H1 (cell line): ENCODE results near the gene OSCAR. TPM values are rescaled to one million over a fixed set of nuclear protein-coding genes. Genes with fewer than 3 reads are reported as not detected.

Experiments used
- CTCF ChIA-PET: fragments of 300-600 bp; sonication (Branson Sonifier 250); formaldehyde crosslinking; loops from one replicate; lab custom pipeline; 2021; ENCODE audit not compliant: partially characterized antibody; lab: Charles Lee
- POLR2A ChIA-PET: fragments of 300-600 bp; sonication (Branson Sonifier 250); formaldehyde crosslinking; loops from one replicate; lab custom pipeline; 2021; ENCODE audit warnings: inconsistent platforms; ENCODE audit not compliant: partially characterized antibody; lab: Charles Lee
- DNase-seq, 2 experiments: peaks; one replicate each; pipeline versions ENCODE4 v3.0.0 to v3.0.0-alpha.2; 2010 to 2022; ENCODE audit warnings: low spot score in 2 of 2, low read depth in 1 of 2, mixed read lengths in 1 of 2
- FAIRE-seq: peaks from 2 replicates; lab custom pipeline; 2011; peaks lifted over from hg19 to GRCh38; lab: Jason Lieb, UNC
- H2AFZ ChIP-seq: 2 replicates; pipeline ENCODE4 v1.8.1; 2012; ENCODE audit warnings: low read length, inconsistent platforms
- H2AK5ac ChIP-seq: 2 replicates; pipeline ENCODE4 v1.6.1; 2013; ENCODE audit warnings: low read depth, low read length
- H2BK120ac ChIP-seq: replicated peaks from 2 replicates; pipeline ENCODE3; 2013; ENCODE audit warnings: low read depth, low read length, inconsistent platforms
- H2BK12ac ChIP-seq: 2 replicates; pipeline ENCODE4 v1.6.1; 2013; ENCODE audit warnings: low read depth, low read length
- H2BK15ac ChIP-seq: 2 replicates; pipeline ENCODE4 v1.6.1; 2013; ENCODE audit warnings: low read length
- H2BK20ac ChIP-seq: 2 replicates; pipeline ENCODE4 v1.6.1; 2013; ENCODE audit warnings: low read length
- H2BK5ac ChIP-seq: 2 replicates; pipeline ENCODE4 v1.6.1; 2013; ENCODE audit warnings: low read depth, low read length
- H3K14ac ChIP-seq: 2 replicates; pipeline ENCODE4 v1.6.1; 2013; ENCODE audit warnings: inconsistent platforms; ENCODE audit not compliant: insufficient read length
- H3K18ac ChIP-seq: 2 replicates; pipeline ENCODE4 v1.6.1; 2013; ENCODE audit warnings: low read length; ENCODE audit errors: extremely low read depth
- H3K23ac ChIP-seq: 2 replicates; pipeline ENCODE4 v1.6.1; 2013; ENCODE audit warnings: inconsistent platforms; ENCODE audit not compliant: insufficient read length
- H3K23me2 ChIP-seq: 2 replicates; pipeline ENCODE4 v1.6.1; 2013; ENCODE audit warnings: low read depth, low read length
- H3K27ac ChIP-seq: 2 replicates; pipeline ENCODE4 v1.6.1; 2011; ENCODE audit warnings: low read depth, low read length, inconsistent platforms
- H3K27me3 ChIP-seq, 4 experiments: replicated peaks in 1 of 4; 1 replicate in 1 of 4; 2 replicates in 3 of 4; pipeline versions ENCODE4 v1.6.1 to v1.8.1; 2011 to 2013; ENCODE audit warnings: low read length in 3 of 4, mild to moderate bottlenecking in 3 of 4, inconsistent platforms in 2 of 4, mixed read lengths in 2 of 4, moderate library complexity in 1 of 4; ENCODE audit not compliant: control insufficient read depth in 3 of 4, insufficient read depth in 3 of 4; ENCODE audit errors: extremely low read depth in 1 of 4
- H3K36me3 ChIP-seq, 4 experiments: 2 replicates each; pipeline versions ENCODE4 v1.6.1 to v1.8.1; 2011 to 2013; ENCODE audit warnings: mild to moderate bottlenecking in 4 of 4, low read length in 3 of 4, moderate library complexity in 2 of 4, control low read depth in 1 of 4, inconsistent platforms in 1 of 4; ENCODE audit not compliant: insufficient read depth in 4 of 4, control insufficient read depth in 2 of 4
- H3K4ac ChIP-seq: replicated peaks from 2 replicates; pipeline ENCODE3; 2013; ENCODE audit warnings: low read length, low read depth, mixed read lengths, inconsistent platforms; ENCODE audit not compliant: insufficient read length
- H3K4me1 ChIP-seq, 4 experiments: replicated peaks in 1 of 4; 1 replicate in 1 of 4; 2 replicates in 3 of 4; pipeline versions ENCODE4 v1.6.1 to v1.8.1; 2011 to 2013; ENCODE audit warnings: low read length in 3 of 4, inconsistent platforms in 2 of 4, mixed read lengths in 1 of 4; ENCODE audit not compliant: insufficient read depth in 4 of 4, control insufficient read depth in 3 of 4
- H3K4me2 ChIP-seq, 2 experiments: 2 replicates each; pipeline versions ENCODE4 v1.6.1 to v1.8.1; 2011 to 2013; ENCODE audit warnings: low read depth in 2 of 2, low read length in 2 of 2, control low read depth in 1 of 2, inconsistent platforms in 1 of 2, mild to moderate bottlenecking in 1 of 2; ENCODE audit not compliant: insufficient read depth in 1 of 2
- H3K4me3 ChIP-seq, 4 experiments: fragments of 200-600, 300-600 bp in 1 of 4; sonication (generic), shearing (Covaris generic), sonication (Bioruptor Twin) in 1 of 4; 2 replicates each; pipeline versions ENCODE4 v1.5.1 to v1.8.1; 2011 to 2016; ENCODE audit warnings: low read length in 4 of 4, low read depth in 3 of 4, control low read depth in 2 of 4, inconsistent platforms in 2 of 4, mild to moderate bottlenecking in 2 of 4, mixed read lengths in 1 of 4, moderate library complexity in 1 of 4; ENCODE audit not compliant: insufficient read depth in 2 of 4; ENCODE audit errors: extremely low read depth in 1 of 4
- H3K56ac ChIP-seq: replicated peaks from 2 replicates; pipeline ENCODE3; 2013; ENCODE audit warnings: low read depth, mild to moderate bottlenecking, mixed read lengths, low read length, inconsistent platforms; ENCODE audit not compliant: insufficient read length
- H3K79me1 ChIP-seq: 2 replicates; pipeline ENCODE4 v1.6.1; 2013; ENCODE audit warnings: low read depth, low read length, control low read depth
- H3K79me2 ChIP-seq, 2 experiments: 2 replicates each; pipeline versions ENCODE4 v1.6.1 to v1.8.1; 2012 to 2013; ENCODE audit warnings: low read length in 2 of 2, mild to moderate bottlenecking in 2 of 2, inconsistent platforms in 1 of 2; ENCODE audit not compliant: insufficient read depth in 2 of 2, control insufficient read depth in 1 of 2
- H3K9ac ChIP-seq, 4 experiments: replicated peaks in 1 of 4; 1 replicate in 1 of 4; 2 replicates in 3 of 4; pipeline versions ENCODE4 v1.6.1 to v1.8.1; 2011 to 2013; ENCODE audit warnings: low read depth in 3 of 4, low read length in 3 of 4, control low read depth in 2 of 4, mild to moderate bottlenecking in 2 of 4, moderate library complexity in 2 of 4, inconsistent platforms in 1 of 4; ENCODE audit errors: extremely low read depth in 1 of 4
- H3K9me3 ChIP-seq, 2 experiments: 2 replicates each; pipeline versions ENCODE4 v1.6.1 to v1.8.1; 2012 to 2013; ENCODE audit warnings: mild to moderate bottlenecking in 2 of 2, moderate library complexity in 2 of 2, control low read depth in 1 of 2, inconsistent platforms in 1 of 2, low read depth in 1 of 2, low read length in 1 of 2, mixed read lengths in 1 of 2; ENCODE audit not compliant: insufficient read depth in 2 of 2
- H4K20me1 ChIP-seq, 2 experiments: replicated peaks in 1 of 2; 2 replicates each; pipeline versions ENCODE3 to v1.8.1; 2011 to 2013; ENCODE audit warnings: inconsistent platforms in 2 of 2, low read length in 2 of 2, mild to moderate bottlenecking in 1 of 2; ENCODE audit not compliant: insufficient read depth in 2 of 2, control insufficient read depth in 1 of 2
- H4K5ac ChIP-seq: 2 replicates; pipeline ENCODE4 v1.6.1; 2013; ENCODE audit warnings: low read length, low read depth, mixed read lengths, inconsistent platforms; ENCODE audit not compliant: insufficient read length
- H4K8ac ChIP-seq: 2 replicates; pipeline ENCODE4 v1.8.0; 2013; ENCODE audit warnings: mild to moderate bottlenecking, moderate library complexity, low read length, inconsistent platforms; ENCODE audit not compliant: insufficient read depth; ENCODE audit errors: extremely low read depth
- H4K91ac ChIP-seq: replicated peaks from 2 replicates; pipeline ENCODE3; 2013; ENCODE audit warnings: low read length, mixed read lengths, inconsistent platforms; ENCODE audit not compliant: insufficient read length
- BCL11A ChIP-seq, 2 experiments: IDR thresholded peaks; one replicate each; pipeline ENCODE4 v1.6.1; 2011; ENCODE audit warnings: low read depth in 2 of 2, low read length in 2 of 2, mild to moderate bottlenecking in 2 of 2
- BRCA1 ChIP-seq: IDR thresholded peaks from 2 replicates; pipeline ENCODE4 v1.6.1; 2012; ENCODE audit warnings: low read depth, low read length, improper control_type of control experiment
- CTBP2 ChIP-seq: IDR thresholded peaks from 2 replicates; pipeline ENCODE4 v1.7.0; 2011; ENCODE audit warnings: borderline replicate concordance, mild to moderate bottlenecking, moderate library complexity, mixed read lengths, low read length; ENCODE audit not compliant: insufficient read depth, insufficient read length
- EP300 ChIP-seq, 2 experiments: IDR thresholded peaks; 1 replicate in 1 of 2; 2 replicates in 1 of 2; pipeline ENCODE4 v1.6.1; 2011 to 2012; ENCODE audit warnings: low read depth in 2 of 2, low read length in 2 of 2, mild to moderate bottlenecking in 2 of 2, borderline replicate concordance in 1 of 2, inconsistent platforms in 1 of 2, moderate library complexity in 1 of 2
- GTF2F1 ChIP-seq: IDR thresholded peaks from 2 replicates; pipeline ENCODE4 v1.6.1; 2012; ENCODE audit warnings: low read depth, low read length, improper control_type of control experiment, borderline replicate concordance
- KDM1A ChIP-seq: fragments of 200-600, 300-600 bp; sonication (generic); IDR thresholded peaks from 2 replicates; pipeline ENCODE4 v1.7.1; 2016; ENCODE audit warnings: mild to moderate bottlenecking, low read length, borderline replicate concordance
- POLR2A ChIP-seq, 2 experiments: IDR thresholded peaks; 1 replicate in 1 of 2; 2 replicates in 1 of 2; pipeline ENCODE4 v1.6.1; 2011; ENCODE audit warnings: low read depth in 2 of 2, low read length in 2 of 2, mild to moderate bottlenecking in 2 of 2; ENCODE audit errors: control extremely low read depth in 1 of 2
- SAP30 ChIP-seq: fragments of 300-600 bp; sonication (generic); IDR thresholded peaks from 2 replicates; pipeline ENCODE4 v1.7.1; 2012; ENCODE audit warnings: low read length, moderate library complexity, mild to moderate bottlenecking, inconsistent platforms; ENCODE audit not compliant: insufficient read depth, insufficient replicate concordance
- TAF1 ChIP-seq: IDR thresholded peaks from 2 replicates; pipeline ENCODE4 v1.6.1; 2011; ENCODE audit warnings: mild to moderate bottlenecking, low read depth, low read length
- WGBS, 2 experiments: shearing (Covaris generic) in 1 of 2; methylation state at CpG; one replicate each; pipeline versions ENCODE4 v1.1.6 to v1.1.7; 2013 to 2015; ENCODE audit warnings: low lambda C conversion rate in 2 of 2, mixed read lengths in 2 of 2, inconsistent platforms in 1 of 2, low coverage in 1 of 2, missing lambda C conversion rate in 1 of 2; ENCODE audit not compliant: insufficient replicate concordance in 2 of 2, insufficient coverage in 1 of 2, insufficient read length in 1 of 2; ENCODE audit errors: extremely low coverage in 1 of 2, missing lambda C conversion rate in 1 of 2; 5-methylcytosine and 5-hydroxymethylcytosine counted together
- polyA plus RNA-seq, 7 experiments: library from polyadenylated mRNA; depleted of rRNA in 3 of 7; stranded (reverse) in 5 of 7; unstranded in 2 of 7; fragments of >200 nt in 5 of 7; fragments of 200-250 nt in 2 of 7; gene quantifications; 1 replicate in 5 of 7; 2 replicates in 1 of 7; 4 replicates in 1 of 7; pipeline versions ENCODE4 v1.2.1 to v1.2.3, GENCODE V29; 2011 to 2013; ENCODE audit warnings: missing spikeins in 2 of 7, mixed read lengths in 2 of 7
- total RNA-seq: library from RNA; stranded (reverse); fragmentation: NEBNext Ultra II Directional; extraction: Animal tissue kit (Norgen Biotek cat#: 25700); gene quantifications from 2 replicates; pipeline ENCODE4 v1.2.1, GENCODE V29; 2021
- TF ChIP-seq, protein P1 (sequence below): IDR thresholded peaks from 2 replicates; pipeline ENCODE4 v1.6.1; 2012; ENCODE audit warnings: low read length, inconsistent platforms

Gene OSCAR
- total and polyA plus RNA-seq, 2 of the 8 experiments (the other 6 are each of a cell fraction or from before 2014, with no cell fraction given), result 1.1 TPM

- Histone ChIP-seq H3K23ac (no peak overlapping the region), H3K9ac (no peak overlapping the region), H2BK15ac (no peak overlapping the region), H3K4ac (no peak overlapping the region), H3K56ac (no peak overlapping the region), H2BK120ac (no peak overlapping the region), H3K9me3 (no peaks in the 10 kb centered on the region; a peak in 1 of 4 replicates), H3K79me2 (peaks cover 0 to 10% of the 10 kb centered on the region in 2 experiments; a peak in 2 of 4 replicates), H4K5ac (no peak overlapping the region), H3K27me3 (peaks cover 6 to 29% (median 18%) of the 10 kb centered on the region in 4 experiments), H2BK20ac (no peak overlapping the region), H4K91ac (no peak overlapping the region), H3K36me3 (peaks cover 0 to 1% (median 0%) of the 10 kb centered on the region in 4 experiments; a peak in 1 of 8 replicates), H2BK12ac (no peak overlapping the region), H2AFZ (no peak overlapping the region), H3K18ac (no peak overlapping the region), H3K4me3 (no peak overlapping the region), H3K4me2 (no peak overlapping the region), H2AK5ac (no peak overlapping the region), H3K23me2 (peaks cover 18% of the 10 kb centered on the region), H2BK5ac (no peak overlapping the region), H3K4me1 (peaks cover 0 to 5% (median 2%) of the 10 kb centered on the region in 4 experiments; a peak in 4 of 7 replicates), H3K27ac (no peak overlapping the region), H4K20me1 (peaks cover 0 to 1% of the 10 kb centered on the region in 2 experiments), H4K8ac (no peak overlapping the region), H3K14ac (no peak overlapping the region), H3K79me1 (no peaks in the 10 kb centered on the region)
- CTCF ChIA-PET, result interaction anchor here (1.4 kb wide), 1 partner anchor 70 kb away, joined by 3 read pairs; no protein-coding TSS in a partner anchor
- POLR2A ChIA-PET, result interaction anchor here (0.7 to 6.1 kb wide), 6 partner anchors 11 to 240 kb away, joined by 3 to 37 read pairs (median 4); partner anchors contain the start of genes PRPF31, RPS9 and TFPT
- WGBS, 2 experiments, result 87% methylated on average over 10 of the region's 12 CpGs; no CpG with 5 or more reads in 1 of the 2 experiments
- DNase-seq (no peak), FAIRE-seq (no peak)
- no peak for TF ChIP-seq EP300 (IDR thresholded peaks at IDR 0.05; ENCODE audit: borderline replicate concordance in 1 of 2, low read depth in 2 of 2, low read length in 2 of 2)
- no peak for TF ChIP-seq POLR2A (IDR thresholded peaks at IDR 0.05; ENCODE audit: control extremely low read depth in 1 of 2, low read depth in 2 of 2, low read length in 2 of 2)
- no peak for TF ChIP-seq SAP30
- no peak for TF ChIP-seq KDM1A
- no peak for TF ChIP-seq CTBP2
- TF ChIP-seq BRCA1, result no peak
- no peak for TF ChIP-seq GTF2F1
- no peak for TF ChIP-seq BCL11A (IDR thresholded peaks at IDR 0.05; ENCODE audit: low read depth in 2 of 2, low read length in 2 of 2)
- no peak for TF ChIP-seq TAF1
- TF ChIP-seq, protein P1, sequence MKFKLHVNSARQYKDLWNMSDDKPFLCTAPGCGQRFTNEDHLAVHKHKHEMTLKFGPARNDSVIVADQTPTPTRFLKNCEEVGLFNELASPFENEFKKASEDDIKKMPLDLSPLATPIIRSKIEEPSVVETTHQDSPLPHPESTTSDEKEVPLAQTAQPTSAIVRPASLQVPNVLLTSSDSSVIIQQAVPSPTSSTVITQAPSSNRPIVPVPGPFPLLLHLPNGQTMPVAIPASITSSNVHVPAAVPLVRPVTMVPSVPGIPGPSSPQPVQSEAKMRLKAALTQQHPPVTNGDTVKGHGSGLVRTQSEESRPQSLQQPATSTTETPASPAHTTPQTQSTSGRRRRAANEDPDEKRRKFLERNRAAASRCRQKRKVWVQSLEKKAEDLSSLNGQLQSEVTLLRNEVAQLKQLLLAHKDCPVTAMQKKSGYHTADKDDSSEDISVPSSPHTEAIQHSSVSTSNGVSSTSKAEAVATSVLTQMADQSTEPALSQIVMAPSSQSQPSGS, result no peak
Measured at GRCh38 chr19:54099190-54099902, 1.3 kb downstream of the OSCAR start.
